ENCODE results near the gene UGGT1. TPM values are rescaled to one million over a fixed set of nuclear protein-coding genes. Genes with fewer than 3 reads are reported as not detected.

The UGGT1 gene
- total RNA-seq, 2 donors from 2014 or later: 66.9 to 78.6 TPM

GRCh38 chr2:128162266-128162665 is 71.3 kb downstream of the UGGT1 start:
- Histone ChIP-seq H3K9me3 (ENCODE audit: control insufficient read depth, low read length) (no peaks in the 10 kb centered on the region), H3K9ac (ENCODE audit: extremely low read depth, low read length, poor library complexity, severe bottlenecking) (no peak overlapping the region), H3K36me3 (ENCODE audit: control insufficient read depth, insufficient read depth, low read length) (peaks cover 85% of the 10 kb centered on the region), H3K4me3 (ENCODE audit: low read length) (no peak overlapping the region), H3K27me3 (ENCODE audit: control insufficient read depth, insufficient read depth, low read length, poor library complexity, severe bottlenecking) (no peaks in the 10 kb centered on the region), H3K4me1 (ENCODE audit: control insufficient read depth, insufficient read depth, low read length) (no peaks in the 10 kb centered on the region), H3K27ac (ENCODE audit: low read depth, low read length) (no peak overlapping the region)
- no peaks in the 10 kb centered on the region for H3K27me3 Mint-ChIP-seq (ENCODE audit: insufficient read depth)
- no peaks in the 10 kb centered on the region for H3K4me1 Mint-ChIP-seq
- H3K27ac Mint-ChIP-seq: no peak overlapping the region
- TF ChIP-seq, protein P1, sequence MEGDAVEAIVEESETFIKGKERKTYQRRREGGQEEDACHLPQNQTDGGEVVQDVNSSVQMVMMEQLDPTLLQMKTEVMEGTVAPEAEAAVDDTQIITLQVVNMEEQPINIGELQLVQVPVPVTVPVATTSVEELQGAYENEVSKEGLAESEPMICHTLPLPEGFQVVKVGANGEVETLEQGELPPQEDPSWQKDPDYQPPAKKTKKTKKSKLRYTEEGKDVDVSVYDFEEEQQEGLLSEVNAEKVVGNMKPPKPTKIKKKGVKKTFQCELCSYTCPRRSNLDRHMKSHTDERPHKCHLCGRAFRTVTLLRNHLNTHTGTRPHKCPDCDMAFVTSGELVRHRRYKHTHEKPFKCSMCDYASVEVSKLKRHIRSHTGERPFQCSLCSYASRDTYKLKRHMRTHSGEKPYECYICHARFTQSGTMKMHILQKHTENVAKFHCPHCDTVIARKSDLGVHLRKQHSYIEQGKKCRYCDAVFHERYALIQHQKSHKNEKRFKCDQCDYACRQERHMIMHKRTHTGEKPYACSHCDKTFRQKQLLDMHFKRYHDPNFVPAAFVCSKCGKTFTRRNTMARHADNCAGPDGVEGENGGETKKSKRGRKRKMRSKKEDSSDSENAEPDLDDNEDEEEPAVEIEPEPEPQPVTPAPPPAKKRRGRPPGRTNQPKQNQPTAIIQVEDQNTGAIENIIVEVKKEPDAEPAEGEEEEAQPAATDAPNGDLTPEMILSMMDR (conservative IDR thresholded peaks at IDR 0.05): no peak
- 97 to 100% methylated on average over 2 of the region's 2 CpGs for WGBS, 2 experiments (ENCODE audit: insufficient coverage in 1 of 2, insufficient read length in 1 of 2)
- no peaks in the 10 kb centered on the region for H3K9me3 Mint-ChIP-seq
- DNase-seq: no peak
- H3K36me3 Mint-ChIP-seq (ENCODE audit: low read depth): peaks cover 59% of the 10 kb centered on the region
- H3K4me3 Mint-ChIP-seq: no peak overlapping the region

DNA sequence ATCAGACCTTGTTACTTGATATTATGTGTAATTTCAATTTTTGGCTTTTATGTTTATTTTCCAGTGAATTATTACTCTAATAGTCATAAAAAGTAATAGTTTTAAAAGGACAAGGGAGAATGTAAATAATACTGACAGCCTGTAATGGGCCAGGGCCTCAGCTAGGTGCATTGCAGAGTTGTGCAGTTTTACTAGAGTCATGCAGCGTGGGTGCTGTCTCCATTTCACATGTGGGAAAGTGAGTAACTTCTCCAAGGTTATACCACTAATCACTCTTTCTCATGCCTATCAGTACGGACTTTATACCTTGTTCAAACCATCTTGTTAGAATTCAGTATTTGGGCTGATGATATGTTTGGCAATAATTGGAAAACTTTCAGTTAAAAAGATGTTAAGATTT is 73.3 kb downstream of the UGGT1 start:
- no peaks in the 10 kb centered on the region for H3K9me3 Mint-ChIP-seq

GRCh38 chr2:128166746-128167353 is 75.8 kb downstream of the UGGT1 start:
- Mint-ChIP-seq H3K9me3 (no peaks in the 10 kb centered on the region), H3K36me3 (ENCODE audit: low read depth) (peaks cover 60% of the 10 kb centered on the region), H3K27me3 (ENCODE audit: insufficient read depth) (no peaks in the 10 kb centered on the region), H3K4me3 (no peak overlapping the region), H3K4me1 (no peaks in the 10 kb centered on the region), H3K27ac (peak overlapping the region; percentile 1)
- Histone ChIP-seq H3K9me3 (ENCODE audit: control insufficient read depth, low read length) (no peaks in the 10 kb centered on the region), H3K36me3 (ENCODE audit: control insufficient read depth, insufficient read depth, low read length) (peaks cover 81% of the 10 kb centered on the region), H3K4me1 (ENCODE audit: control insufficient read depth, insufficient read depth, low read length) (no peaks in the 10 kb centered on the region), H3K4me3 (ENCODE audit: low read length) (no peak overlapping the region), H3K9ac (ENCODE audit: extremely low read depth, low read length, poor library complexity, severe bottlenecking) (no peak overlapping the region), H3K27ac (ENCODE audit: low read depth, low read length) (no peak overlapping the region), H3K27me3 (ENCODE audit: control insufficient read depth, insufficient read depth, low read length, poor library complexity, severe bottlenecking) (no peaks in the 10 kb centered on the region)
- 98% methylated on average over 4 of the region's 4 CpGs; no CpG with 5 or more reads in 1 of the 2 experiments for WGBS, 2 experiments (ENCODE audit: insufficient coverage in 1 of 2, insufficient read length in 1 of 2)
- TF ChIP-seq, protein P1 (conservative IDR thresholded peaks at IDR 0.05): no peak
- DNase-seq: no peak

More for the DNA sequence above, 73.3 kb downstream of the UGGT1 start:
- WGBS, 2 experiments (ENCODE audit: insufficient coverage in 1 of 2, insufficient read length in 1 of 2): 83% methylated on average over 2 of the region's 2 CpGs; no CpG with 5 or more reads in 1 of the 2 experiments
- no peaks in the 10 kb centered on the region for H3K4me1 Mint-ChIP-seq
- Histone ChIP-seq H3K9ac (ENCODE audit: extremely low read depth, low read length, poor library complexity, severe bottlenecking) (no peak overlapping the region), H3K9me3 (ENCODE audit: control insufficient read depth, low read length) (no peaks in the 10 kb centered on the region), H3K27me3 (ENCODE audit: control insufficient read depth, insufficient read depth, low read length, poor library complexity, severe bottlenecking) (no peaks in the 10 kb centered on the region), H3K4me1 (ENCODE audit: control insufficient read depth, insufficient read depth, low read length) (no peaks in the 10 kb centered on the region), H3K27ac (ENCODE audit: low read depth, low read length) (no peak overlapping the region), H3K36me3 (ENCODE audit: control insufficient read depth, insufficient read depth, low read length) (peaks cover 86% of the 10 kb centered on the region), H3K4me3 (ENCODE audit: low read length) (no peak overlapping the region)
- no peak overlapping the region for H3K4me3 Mint-ChIP-seq
- TF ChIP-seq, protein P1 (conservative IDR thresholded peaks at IDR 0.05): no peak
- peaks cover 63% of the 10 kb centered on the region for H3K36me3 Mint-ChIP-seq (ENCODE audit: low read depth)
- no peaks in the 10 kb centered on the region for H3K27me3 Mint-ChIP-seq (ENCODE audit: insufficient read depth)
- H3K27ac Mint-ChIP-seq: no peak overlapping the region
- no peak for DNase-seq

Data from endodermal cell (in vitro differentiated cells).